H1 (cell line): ENCODE data around the gene SOCS6.

ENCODE experiments used
- BCL11A ChIP-seq, 2 experiments: IDR thresholded peaks; one replicate each; pipeline ENCODE4 v1.6.1; 2011; ENCODE audit warnings: low read depth in 2 of 2, low read length in 2 of 2, mild to moderate bottlenecking in 2 of 2
- CEBPB ChIP-seq: IDR thresholded peaks from 2 replicates; pipeline ENCODE4 v1.6.1; 2012; ENCODE audit warnings: low read depth, low read length
- CTCF ChIP-seq, 3 experiments: IDR thresholded peaks; 1 replicate in 2 of 3; 2 replicates in 1 of 3; pipeline versions ENCODE4 v1.5.1 to v1.6.1; 2011; ENCODE audit warnings: low read length in 3 of 3, mild to moderate bottlenecking in 3 of 3, inconsistent platforms in 2 of 3, low read depth in 1 of 3, moderate library complexity in 1 of 3; ENCODE audit not compliant: insufficient read depth in 1 of 3; ENCODE audit errors: control extremely low read depth in 1 of 3
- EZH2 ChIP-seq: fragments of 200-600 bp; sonication (generic); IDR thresholded peaks from 2 replicates; pipeline ENCODE4 v1.7.1; 2012; ENCODE audit warnings: low read depth, mild to moderate bottlenecking, moderate library complexity, low read length, inconsistent platforms; ENCODE audit not compliant: severe bottlenecking
- MAX ChIP-seq: IDR thresholded peaks from 2 replicates; pipeline ENCODE4 v1.6.1; 2012; ENCODE audit warnings: inconsistent platforms
- POLR2A ChIP-seq, 2 experiments: IDR thresholded peaks; 1 replicate in 1 of 2; 2 replicates in 1 of 2; pipeline ENCODE4 v1.6.1; 2011; ENCODE audit warnings: low read depth in 2 of 2, low read length in 2 of 2, mild to moderate bottlenecking in 2 of 2; ENCODE audit errors: control extremely low read depth in 1 of 2
- SRF ChIP-seq: IDR thresholded peaks from 2 replicates; pipeline ENCODE4 v1.6.1; 2011; ENCODE audit warnings: mild to moderate bottlenecking, low read depth, low read length, moderate library complexity
- TBP ChIP-seq: IDR thresholded peaks from 2 replicates; pipeline ENCODE4 v1.6.1; 2011; ENCODE audit warnings: low read depth, low read length, improper control_type of control experiment
- TCF12 ChIP-seq: IDR thresholded peaks from 2 replicates; pipeline ENCODE4 v1.6.1; 2011; ENCODE audit warnings: low read depth, mild to moderate bottlenecking, low read length
- USF2 ChIP-seq: IDR thresholded peaks from 2 replicates; pipeline ENCODE4 v1.6.1; 2011; ENCODE audit warnings: low read length, improper control_type of control experiment
- YY1 ChIP-seq: IDR thresholded peaks from 2 replicates; pipeline ENCODE4 v1.6.1; 2011; ENCODE audit warnings: low read depth, mild to moderate bottlenecking, low read length
- ZNF274 ChIP-seq: IDR thresholded peaks from 2 replicates; pipeline ENCODE4 v1.7.0; 2012; ENCODE audit warnings: low read length, borderline replicate concordance; ENCODE audit errors: extremely low read depth

GRCh38 chr18:70372450-70373041 is 83.7 kb downstream of the SOCS6 start:
- TF ChIP-seq POLR2A (IDR thresholded peaks at IDR 0.05; ENCODE audit: control extremely low read depth in 1 of 2, low read depth in 2 of 2, low read length in 2 of 2) (no peak), TCF12 (no peak), CTCF (IDR thresholded peaks at IDR 0.05; ENCODE audit: control extremely low read depth in 1 of 3, insufficient read depth in 1 of 3, low read depth in 1 of 3, low read length in 3 of 3) (no peak), MAX (no peak), TBP (no peak), CEBPB (no peak), EZH2 (no peak), USF2 (no peak), YY1 (no peak), ZNF274 (no peak), BCL11A (IDR thresholded peaks at IDR 0.05; ENCODE audit: low read depth in 2 of 2, low read length in 2 of 2) (no peak), SRF (no peak)
